Activated CD8-positive, alpha-beta memory T cell treated with anti-CD3 and anti-CD28 coated beads, Interleukin-2, amount 50 U/mL, for 1 hour (primary cell): ENCODE data around the gene ANP32E.

Experiments
- DNase-seq: peaks from one replicate; pipeline ENCODE4 v3.0.0-alpha.2; 2020; ENCODE audit errors: extremely low read depth

The ANP32E gene

GRCh38 chr1:150168960-150169601, 66.8 kb downstream of the ANP32E start:
- no peak for DNase-seq
